Right lobe of liver (tissue), 6 donors: Measurements from ENCODE around the gene FAR1. TPM values are rescaled to one million over a fixed set of nuclear protein-coding genes. Genes with fewer than 3 reads are reported as not detected.
A peak's percentile ranks its signal among the peaks of the same experiment; 100 is the strongest.
"Not testable (repeated sequence)": the region's sequence is repeated elsewhere in the genome, so short reads cannot be mapped to it uniquely, and the experiment has no call there.

Experiments used
- ATAC-seq, 4 donors: fragments of 200-7000 bp; cut with Tn5 transposase; one replicate each; pipeline ENCODE4 v1.9.1; 2020; ENCODE audit warnings: mild to moderate bottlenecking in 4 of 4, moderate library complexity in 4 of 4
- DNase-seq, 3 donors: peaks; one replicate each; pipeline ENCODE4 v3.0.0-alpha.2; 2020
- H3K27ac ChIP-seq, 3 donors: fragments of 200-600 bp; one replicate each; pipeline ENCODE4 v1.8.0; 2022
- H3K27me3 ChIP-seq, 2 donors: fragments of 200-600 bp; one replicate each; pipeline ENCODE4 v1.8.0; 2022
- H3K36me3 ChIP-seq, 4 donors: fragments of 200-600 bp; sonication (generic) in 1 of 4; one replicate each; pipeline versions ENCODE4 v1.5.1 to v1.8.0; 2017 to 2022; ENCODE audit warnings: control low read depth in 1 of 4
- H3K4me1 ChIP-seq, 4 donors: fragments of 200-600 bp; sonication (generic) in 1 of 4; one replicate each; pipeline versions ENCODE4 v1.5.1 to v1.8.0; 2017 to 2022; ENCODE audit warnings: control low read depth in 1 of 4
- H3K4me3 ChIP-seq, 3 donors: fragments of 200-600 bp; one replicate each; pipeline ENCODE4 v1.8.0; 2022
- H3K9me3 ChIP-seq, 4 donors: fragments of 200-600 bp; sonication (generic) in 1 of 4; one replicate each; pipeline versions ENCODE4 v1.5.1 to v1.8.0; 2017 to 2022; ENCODE audit warnings: control low read depth in 1 of 4
- POLR2A ChIP-seq: fragments of 450-650 bp; IDR thresholded peaks from one replicate; pipeline ENCODE4 v1.6.1; 2017; ENCODE audit warnings: antibody characterized with exemption, mild to moderate bottlenecking
- WGBS: methylation state at CpG from one replicate; pipeline ENCODE4 v1.1.6; 2018; ENCODE audit warnings: low coverage, low lambda C conversion rate; ENCODE audit not compliant: insufficient coverage; ENCODE audit errors: missing lambda C conversion rate; 5-methylcytosine and 5-hydroxymethylcytosine counted together
- intact Hi-C, 2 donors: fragments of 100-400 bp; cut with DNase I; formaldehyde crosslinking; loops; one replicate each; pipeline versions ENCODE4 v1.11.2 to v1.14.1; 2022
- total RNA-seq, 6 experiments: library from RNA; depleted of rRNA in 2 of 6; stranded (reverse); fragments of >200 nt in 2 of 6; fragmentation: NEBNext Ultra II Directional in 3 of 6; extraction: Animal tissue kit (Norgen Biotek cat#: 25700) in 3 of 6; gene quantifications; one replicate each; pipeline versions ENCODE4 v1.1.0 to v1.2.4, GENCODE V29; 2016 to 2023
- TF ChIP-seq, protein P1 (sequence below), 4 donors: fragments of 200-600 bp in 3 of 4; fragments of 450-650 bp in 1 of 4; IDR thresholded peaks; one replicate each; pipeline versions ENCODE4 v1.5.1 to v1.8.0; 2016 to 2022; ENCODE audit warnings: antibody characterized with exemption in 4 of 4, mild to moderate bottlenecking in 2 of 4
- donor health status: DM: no; HTN: yes; CAD: no.
- donor health status: DM: no; HTN: no; CAD: no.
- donor health status: DM: no; HTN: no; CAD: no.
- donor health status: DM: no; HTN: yes; CAD: no.
- donor health status: DM: no; HTN: yes; CAD: no.

The FAR1 gene
- total RNA-seq, 6 experiments from 2014 or later, result 2.8 to 8.9 (median 3.6) TPM

- DNase-seq, result no peak
- TF ChIP-seq, protein P1, sequence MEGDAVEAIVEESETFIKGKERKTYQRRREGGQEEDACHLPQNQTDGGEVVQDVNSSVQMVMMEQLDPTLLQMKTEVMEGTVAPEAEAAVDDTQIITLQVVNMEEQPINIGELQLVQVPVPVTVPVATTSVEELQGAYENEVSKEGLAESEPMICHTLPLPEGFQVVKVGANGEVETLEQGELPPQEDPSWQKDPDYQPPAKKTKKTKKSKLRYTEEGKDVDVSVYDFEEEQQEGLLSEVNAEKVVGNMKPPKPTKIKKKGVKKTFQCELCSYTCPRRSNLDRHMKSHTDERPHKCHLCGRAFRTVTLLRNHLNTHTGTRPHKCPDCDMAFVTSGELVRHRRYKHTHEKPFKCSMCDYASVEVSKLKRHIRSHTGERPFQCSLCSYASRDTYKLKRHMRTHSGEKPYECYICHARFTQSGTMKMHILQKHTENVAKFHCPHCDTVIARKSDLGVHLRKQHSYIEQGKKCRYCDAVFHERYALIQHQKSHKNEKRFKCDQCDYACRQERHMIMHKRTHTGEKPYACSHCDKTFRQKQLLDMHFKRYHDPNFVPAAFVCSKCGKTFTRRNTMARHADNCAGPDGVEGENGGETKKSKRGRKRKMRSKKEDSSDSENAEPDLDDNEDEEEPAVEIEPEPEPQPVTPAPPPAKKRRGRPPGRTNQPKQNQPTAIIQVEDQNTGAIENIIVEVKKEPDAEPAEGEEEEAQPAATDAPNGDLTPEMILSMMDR (IDR thresholded peaks at IDR 0.05), result no peak
- TF ChIP-seq POLR2A, result no peak
- H3K27ac ChIP-seq, result no peak overlapping the region
- ATAC-seq, result no peak
- no peaks in the 10 kb centered on the region for H3K27me3 ChIP-seq
- intact Hi-C loops, result no loop called here
- no peaks in the 10 kb centered on the region for H3K4me1 ChIP-seq
- H3K4me3 ChIP-seq, result no peak overlapping the region
- no peaks in the 10 kb centered on the region for H3K36me3 ChIP-seq
- no peaks in the 10 kb centered on the region for H3K9me3 ChIP-seq
Measured at GRCh38 chr11:13721760-13722159, 53.3 kb downstream of the FAR1 start.

DNA sequence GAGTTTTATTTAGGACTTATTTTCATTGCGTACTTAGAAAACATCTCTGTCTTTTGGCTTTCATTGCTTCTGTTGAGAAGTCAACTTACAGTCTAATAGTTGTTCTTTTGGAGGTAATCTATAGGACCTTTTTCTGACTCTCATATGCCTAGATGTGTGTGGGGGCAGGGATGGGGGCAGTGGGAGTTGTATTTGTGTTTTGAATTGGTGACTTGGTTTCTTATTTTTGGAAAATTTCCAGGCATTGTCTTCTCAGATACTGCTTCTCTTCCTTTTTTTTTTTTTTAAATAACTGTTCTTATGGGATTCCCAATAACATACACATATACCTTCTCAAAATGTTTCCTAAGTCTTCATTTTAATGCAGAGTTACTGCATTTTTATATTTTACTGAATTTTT, 58.0 kb downstream of the FAR1 start:
- no peak for TF ChIP-seq POLR2A
- TF ChIP-seq, protein P1 (IDR thresholded peaks at IDR 0.05), result no peak
- 86% methylated on average over 1 of the region's 1 CpG for WGBS
- Histone ChIP-seq H3K9me3 (no peaks in the 10 kb centered on the region), H3K4me3 (no peak overlapping the region), H3K27ac (no peak overlapping the region), H3K27me3 (no peaks in the 10 kb centered on the region), H3K36me3 (no peaks in the 10 kb centered on the region), H3K4me1 (no peaks in the 10 kb centered on the region)
- DNase-seq (no peak), ATAC-seq (no peak)
- intact Hi-C loops, result no loop called here

DNA sequence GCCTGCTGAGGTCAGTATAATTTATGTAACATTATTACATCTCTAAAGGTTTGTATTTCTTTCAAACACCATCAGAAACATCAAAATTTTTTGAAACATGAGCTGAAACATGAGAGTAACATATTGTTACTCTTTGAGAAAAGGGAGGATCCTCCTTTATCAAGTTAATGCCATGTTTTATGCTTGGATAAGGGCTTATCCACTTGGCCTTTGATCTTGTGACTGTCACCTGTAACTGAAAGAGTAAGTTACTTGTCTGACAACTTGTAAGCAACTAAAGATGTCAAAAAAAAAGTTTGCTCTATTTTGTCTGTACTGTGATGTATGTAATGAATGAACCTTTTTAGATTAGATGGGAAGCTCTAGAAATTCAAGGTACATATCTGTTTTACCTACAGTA, 59.6 kb downstream of the FAR1 start:
- TF ChIP-seq, protein P1 (IDR thresholded peaks at IDR 0.05), result no peak
- TF ChIP-seq POLR2A, result no peak
- no peak for DNase-seq
- Histone ChIP-seq H3K27me3 (no peaks in the 10 kb centered on the region), H3K4me1 (no peaks in the 10 kb centered on the region), H3K9me3 (no peaks in the 10 kb centered on the region), H3K27ac (no peak overlapping the region), H3K36me3 (no peaks in the 10 kb centered on the region), H3K4me3 (no peak overlapping the region)
- intact Hi-C loops, result no loop called here
- no peak for ATAC-seq

DNA sequence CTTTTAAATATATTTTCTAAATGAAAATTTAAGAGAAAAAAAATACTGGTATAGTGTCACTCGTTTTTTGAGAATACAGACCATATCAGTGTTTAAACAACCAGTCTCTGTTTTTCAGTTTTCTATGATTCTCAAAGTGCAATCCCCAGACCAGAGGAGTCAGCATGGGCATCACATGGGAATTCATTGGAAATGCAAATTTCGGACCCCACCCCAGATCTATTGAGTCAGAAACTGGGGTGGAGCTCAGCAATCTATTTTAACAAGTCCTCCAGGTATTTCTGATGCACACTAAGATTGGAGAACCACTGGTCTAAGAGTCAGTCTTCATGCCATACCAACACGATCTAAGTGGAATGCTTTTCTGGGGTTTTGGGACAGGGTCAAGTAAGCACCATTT, 66.1 kb downstream of the FAR1 start:
- Histone ChIP-seq H3K9me3 (no peaks in the 10 kb centered on the region), H3K27ac (no peak overlapping the region), H3K27me3 (no peaks in the 10 kb centered on the region), H3K4me1 (no peaks in the 10 kb centered on the region), H3K4me3 (no peak overlapping the region), H3K36me3 (no peaks in the 10 kb centered on the region)
- ATAC-seq, result no peak
- 52% methylated on average over 3 of the region's 3 CpGs for WGBS
- intact Hi-C loops, result no loop called here
- no peak for DNase-seq
- TF ChIP-seq POLR2A, result no peak
- TF ChIP-seq, protein P1 (IDR thresholded peaks at IDR 0.05), result no peak

DNA sequence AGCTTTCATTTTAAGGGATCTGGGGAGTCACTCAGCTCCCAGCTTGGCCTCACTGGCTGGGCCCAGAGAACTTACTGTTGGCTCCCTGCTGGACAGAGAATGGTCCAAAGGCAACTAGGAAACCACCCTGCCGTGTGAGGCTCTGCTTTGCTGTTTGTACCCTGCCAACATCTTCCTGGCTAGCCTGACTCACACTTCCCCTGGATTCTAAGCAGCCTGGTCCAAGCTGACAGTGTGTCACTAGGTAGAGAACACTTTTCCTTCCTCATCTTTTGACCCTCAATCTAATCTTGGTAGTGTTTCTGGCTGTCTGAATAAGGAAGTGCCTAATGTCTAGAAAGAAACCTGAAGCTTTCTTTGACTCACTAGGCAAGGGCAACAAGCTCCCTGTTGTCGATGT, 76.7 kb downstream of the FAR1 start:
- WGBS, result 50% methylated on average over 2 of the region's 2 CpGs

DNA sequence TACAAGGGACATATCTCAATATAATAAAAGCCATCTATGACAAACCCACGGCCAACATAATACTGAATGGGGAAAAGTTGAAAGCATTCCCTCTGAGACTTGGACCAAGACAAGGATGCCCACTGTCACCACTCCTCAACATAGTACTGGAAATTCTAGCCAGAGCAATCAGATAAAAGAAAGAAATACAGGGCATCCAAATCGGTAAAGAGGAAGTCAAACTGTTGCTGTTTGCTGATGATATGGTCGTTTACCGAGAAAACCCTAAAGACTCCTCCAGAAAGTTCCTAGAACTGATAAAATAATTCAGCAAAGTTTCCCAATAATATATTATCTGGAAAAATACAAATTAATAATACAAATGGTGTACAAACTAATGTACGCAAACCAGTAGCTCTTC, 84.8 kb downstream of the FAR1 start:
- DNase-seq, result not testable (repeated sequence)

More for the DNA sequence above, 76.7 kb downstream of the FAR1 start:
- Histone ChIP-seq H3K4me3 (no peak overlapping the region), H3K36me3 (no peaks in the 10 kb centered on the region), H3K4me1 (no peaks in the 10 kb centered on the region), H3K9me3 (no peaks in the 10 kb centered on the region), H3K27me3 (no peaks in the 10 kb centered on the region), H3K27ac (no peak overlapping the region)
- DNase-seq (no peak), ATAC-seq (peak; percentile 15 to 63 (median 46))
- no peak for TF ChIP-seq POLR2A
- TF ChIP-seq, protein P1 (IDR thresholded peaks at IDR 0.05), result no peak
- intact Hi-C loops, result no loop called here

More for the DNA sequence above, 84.8 kb downstream of the FAR1 start:
- ATAC-seq, H3K9me3 ChIP-seq, H3K36me3 ChIP-seq, H3K27me3 ChIP-seq, H3K27ac ChIP-seq, H3K4me1 ChIP-seq, intact Hi-C loops, H3K4me3 ChIP-seq: not testable (repeated sequence)
- 40% methylated on average over 5 of the region's 5 CpGs for WGBS
